Ovary (tissue), 3 donors: ENCODE data around the gene LGALS9B.
"Not testable (repeated sequence)": the region's sequence is repeated elsewhere in the genome, so short reads cannot be mapped to it uniquely, and the experiment has no call there.

Source experiments
- CTCF ChIP-seq, 3 donors: fragments of 450-650 bp in 2 of 3; fragments of 200-600 bp in 1 of 3; IDR thresholded peaks; one replicate each; pipeline versions ENCODE4 v1.5.1 to v1.8.0; 2016 to 2022; ENCODE audit warnings: antibody characterized with exemption in 3 of 3, mild to moderate bottlenecking in 1 of 3
- EP300 ChIP-seq: sonication (generic); formaldehyde crosslinking; IDR thresholded peaks from one replicate; pipeline ENCODE4 v1.6.1; 2017; ENCODE audit warnings: antibody characterized with exemption
- POLR2A ChIP-seq: fragments of 450-650 bp; IDR thresholded peaks from one replicate; pipeline ENCODE4 v1.6.1; 2017; ENCODE audit warnings: antibody characterized with exemption, mild to moderate bottlenecking, moderate library complexity
- donor health status: DM: no; HTN: no; CAD: no.

- TF ChIP-seq CTCF (IDR thresholded peaks at IDR 0.05); POLR2A; EP300: not testable (repeated sequence)
Observed at GRCh38 chr17:20427264-20427663, 40.1 kb downstream of the LGALS9B start.
